Tibial nerve (tissue), 4 donors: ENCODE data around the gene CCR8.

ENCODE experiments used
- CTCF ChIP-seq, 5 experiments: fragments of 200-600 bp in 3 of 5; fragments of 450-650 bp in 2 of 5; sonication (generic) in 3 of 5; IDR thresholded peaks; one replicate each; pipeline ENCODE4 v1.5.1; 2016 to 2019; ENCODE audit warnings: antibody characterized with exemption in 5 of 5, mild to moderate bottlenecking in 3 of 5, moderate library complexity in 2 of 5
- EP300 ChIP-seq, 2 donors: sonication (generic); formaldehyde crosslinking; IDR thresholded peaks; one replicate each; pipeline ENCODE4 v1.6.1; 2017; ENCODE audit warnings: antibody characterized with exemption in 2 of 2, mild to moderate bottlenecking in 1 of 2
- POLR2A ChIP-seq, 2 donors: fragments of 450-650 bp; IDR thresholded peaks; one replicate each; pipeline ENCODE4 v1.6.1; 2017; ENCODE audit warnings: antibody characterized with exemption in 2 of 2, mild to moderate bottlenecking in 2 of 2, moderate library complexity in 2 of 2

GRCh38 chr3:39379778-39380155 lies 50.3 kb downstream of the CCR8 start:
- no peak for TF ChIP-seq CTCF (IDR thresholded peaks at IDR 0.05)
- no peak for TF ChIP-seq POLR2A (IDR thresholded peaks at IDR 0.05)
- TF ChIP-seq EP300 (IDR thresholded peaks at IDR 0.05), result no peak
